Parathyroid adenoma (tissue), 2 donors: ENCODE measurements around the gene SSR4.

Source experiments
- H2AFZ ChIP-seq: fragments of 300-600 bp; sonication (generic); one replicate; pipeline ENCODE4 v1.7.0; 2017; ENCODE audit warnings: antibody characterized with exemption, mild to moderate bottlenecking
- H3K27ac ChIP-seq: fragments of 300-600 bp; sonication (generic); one replicate; pipeline ENCODE4 v1.7.0; 2017
- H3K27me3 ChIP-seq: fragments of 300-600 bp; sonication (generic); one replicate; pipeline ENCODE4 v1.7.0; 2017; ENCODE audit warnings: low read length; ENCODE audit not compliant: control insufficient read depth, insufficient read depth
- H3K36me3 ChIP-seq: fragments of 300-600 bp; sonication (generic); one replicate; pipeline ENCODE4 v1.7.0; 2017; ENCODE audit warnings: low read length; ENCODE audit not compliant: control insufficient read depth, insufficient read depth
- H3K4me1 ChIP-seq: fragments of 300-600 bp; sonication (generic); one replicate; pipeline ENCODE4 v1.7.0; 2017; ENCODE audit warnings: control low read depth
- H3K4me2 ChIP-seq: fragments of 300-600 bp; sonication (generic); one replicate; pipeline ENCODE4 v1.7.0; 2017; ENCODE audit warnings: low read length
- H3K4me3 ChIP-seq: fragments of 300-600 bp; sonication (generic); one replicate; pipeline ENCODE4 v1.7.0; 2017; ENCODE audit warnings: low read depth, low read length
- H3K79me2 ChIP-seq: fragments of 300-600 bp; sonication (generic); one replicate; pipeline ENCODE4 v1.7.0; 2017; ENCODE audit warnings: control low read depth
- H3K9ac ChIP-seq: fragments of 300-600 bp; sonication (generic); one replicate; pipeline ENCODE4 v1.7.0; 2017; ENCODE audit warnings: mild to moderate bottlenecking
- H3K9me3 ChIP-seq: fragments of 300-600 bp; sonication (generic); one replicate; pipeline ENCODE4 v1.7.0; 2017; ENCODE audit warnings: low read length; ENCODE audit not compliant: control insufficient read depth
- CTCF ChIP-seq: fragments of 300-600 bp; sonication (generic); IDR thresholded peaks from one replicate; pipeline ENCODE4 v1.7.0; 2017; ENCODE audit warnings: antibody characterized with exemption, mild to moderate bottlenecking
- donor health status: primary hyperparathyroidism.

Gene SSR4

GRCh38 chrX:153755136-153755535 lies 39.3 kb upstream of the SSR4 start:
- Histone ChIP-seq H2AFZ (no peak overlapping the region), H3K9ac (no peak overlapping the region), H3K4me3 (no peak overlapping the region), H3K9me3 (no peaks in the 10 kb centered on the region), H3K27ac (no peak overlapping the region), H3K4me1 (no peaks in the 10 kb centered on the region), H3K36me3 (no peaks in the 10 kb centered on the region), H3K79me2 (no peaks in the 10 kb centered on the region), H3K4me2 (no peak overlapping the region), H3K27me3 (no peaks in the 10 kb centered on the region)
- no peak for TF ChIP-seq CTCF

GRCh38 chrX:153761863-153762262 lies 32.6 kb upstream of the SSR4 start:
- Histone ChIP-seq H3K4me1 (no peaks in the 10 kb centered on the region), H3K36me3 (no peaks in the 10 kb centered on the region), H3K27me3 (no peaks in the 10 kb centered on the region), H3K4me2 (no peak overlapping the region), H3K27ac (no peak overlapping the region), H3K9ac (no peak overlapping the region), H2AFZ (no peak overlapping the region), H3K9me3 (no peaks in the 10 kb centered on the region), H3K79me2 (no peaks in the 10 kb centered on the region), H3K4me3 (no peak overlapping the region)
- no peak for TF ChIP-seq CTCF

- no peak overlapping the region for H2AFZ ChIP-seq
- H3K27me3 ChIP-seq, result no peaks in the 10 kb centered on the region
- TF ChIP-seq CTCF, result no peak
Measured at GRCh38 chrX:153762626-153763173, 31.8 kb upstream of the SSR4 start.

GRCh38 chrX:153763298-153763932 lies 31.1 kb upstream of the SSR4 start:
- no peak overlapping the region for H3K9ac ChIP-seq
- H3K9me3 ChIP-seq, result no peaks in the 10 kb centered on the region

More at GRCh38 chrX:153762626-153763173, 31.8 kb upstream of the SSR4 start:
- Histone ChIP-seq H3K79me2 (no peaks in the 10 kb centered on the region), H3K4me3 (no peak overlapping the region), H3K9me3 (no peaks in the 10 kb centered on the region), H3K36me3 (no peaks in the 10 kb centered on the region), H3K4me2 (no peak overlapping the region), H3K4me1 (no peaks in the 10 kb centered on the region), H3K9ac (no peak overlapping the region), H3K27ac (no peak overlapping the region)

More at GRCh38 chrX:153763298-153763932, 31.1 kb upstream of the SSR4 start:
- Histone ChIP-seq H3K79me2 (no peaks in the 10 kb centered on the region), H2AFZ (no peak overlapping the region), H3K27me3 (no peaks in the 10 kb centered on the region), H3K36me3 (no peaks in the 10 kb centered on the region), H3K4me2 (no peak overlapping the region), H3K4me1 (no peaks in the 10 kb centered on the region), H3K27ac (no peak overlapping the region), H3K4me3 (no peak overlapping the region)
- no peak for TF ChIP-seq CTCF
